ENCODE data around the gene DENND4C.

DNA sequence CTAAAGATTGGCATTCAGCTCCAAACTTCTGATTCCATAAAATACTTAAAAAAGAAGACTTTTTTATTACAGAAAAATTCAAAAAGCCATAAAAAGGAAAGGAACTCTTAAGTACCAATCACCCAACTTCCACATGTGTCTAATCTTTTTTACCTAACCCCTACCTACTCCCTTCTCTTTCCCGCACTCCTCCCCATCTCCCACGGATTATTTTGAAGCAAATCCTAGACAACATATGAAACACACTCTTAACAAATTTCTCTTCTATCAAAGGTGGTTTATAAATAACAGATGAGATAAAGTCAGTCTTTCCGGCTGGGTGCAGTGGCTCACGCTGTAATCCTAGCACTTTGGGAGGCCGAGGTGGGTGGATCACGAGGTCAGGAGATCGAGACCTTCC lies 5.9 kb upstream of the DENND4C start:
- TF ChIP-seq EZH2phosphoT487 (IDR thresholded peaks at IDR 0.05; ENCODE audit: borderline replicate concordance, low read depth, low read length) = no peak
- TF ChIP-seq, protein P1, sequence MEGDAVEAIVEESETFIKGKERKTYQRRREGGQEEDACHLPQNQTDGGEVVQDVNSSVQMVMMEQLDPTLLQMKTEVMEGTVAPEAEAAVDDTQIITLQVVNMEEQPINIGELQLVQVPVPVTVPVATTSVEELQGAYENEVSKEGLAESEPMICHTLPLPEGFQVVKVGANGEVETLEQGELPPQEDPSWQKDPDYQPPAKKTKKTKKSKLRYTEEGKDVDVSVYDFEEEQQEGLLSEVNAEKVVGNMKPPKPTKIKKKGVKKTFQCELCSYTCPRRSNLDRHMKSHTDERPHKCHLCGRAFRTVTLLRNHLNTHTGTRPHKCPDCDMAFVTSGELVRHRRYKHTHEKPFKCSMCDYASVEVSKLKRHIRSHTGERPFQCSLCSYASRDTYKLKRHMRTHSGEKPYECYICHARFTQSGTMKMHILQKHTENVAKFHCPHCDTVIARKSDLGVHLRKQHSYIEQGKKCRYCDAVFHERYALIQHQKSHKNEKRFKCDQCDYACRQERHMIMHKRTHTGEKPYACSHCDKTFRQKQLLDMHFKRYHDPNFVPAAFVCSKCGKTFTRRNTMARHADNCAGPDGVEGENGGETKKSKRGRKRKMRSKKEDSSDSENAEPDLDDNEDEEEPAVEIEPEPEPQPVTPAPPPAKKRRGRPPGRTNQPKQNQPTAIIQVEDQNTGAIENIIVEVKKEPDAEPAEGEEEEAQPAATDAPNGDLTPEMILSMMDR (conservative IDR thresholded peaks at IDR 0.05; ENCODE audit: low read length) = no peak
